ENCODE data around the gene WDR20.

DNA sequence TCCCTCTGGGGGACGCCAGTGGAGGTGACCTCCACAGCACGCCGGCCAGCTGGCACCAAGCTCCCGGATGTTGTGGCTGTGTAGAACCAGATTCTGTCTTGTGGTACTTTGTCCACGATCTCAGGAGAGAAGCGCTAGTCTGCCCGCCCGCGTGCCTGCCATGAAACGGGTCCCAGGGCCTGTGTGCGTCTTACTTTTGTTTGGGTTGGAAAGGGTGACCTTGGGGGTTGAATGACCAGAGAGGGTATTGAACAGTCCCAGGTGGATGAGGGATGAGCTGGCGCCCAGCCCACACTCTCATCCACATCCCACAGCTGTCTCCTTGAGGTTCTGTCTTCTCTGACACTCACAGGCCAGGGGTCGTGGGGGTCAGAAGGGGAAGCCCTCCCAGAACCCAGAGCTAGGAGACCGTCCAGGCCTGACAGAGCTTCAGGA lies 78.3 kb downstream of the WDR20 start:
- TF ChIP-seq EP300 (IDR thresholded peaks at IDR 0.05; ENCODE audit: borderline replicate concordance) (no peak), TCF12 (IDR thresholded peaks at IDR 0.05; ENCODE audit: low read depth) (no peak), EGR1 (IDR thresholded peaks at IDR 0.05) (no peak), RAD21 (IDR thresholded peaks at IDR 0.05; ENCODE audit: low read depth) (no peak), NFIC (IDR thresholded peaks at IDR 0.05) (no peak), FOXM1 (IDR thresholded peaks at IDR 0.05; ENCODE audit: borderline replicate concordance, low read depth) (no peak), TEAD4 (IDR thresholded peaks at IDR 0.05) (no peak), YY1 (IDR thresholded peaks at IDR 0.05; ENCODE audit: low read depth) (no peak)
- TF ChIP-seq, protein P1, sequence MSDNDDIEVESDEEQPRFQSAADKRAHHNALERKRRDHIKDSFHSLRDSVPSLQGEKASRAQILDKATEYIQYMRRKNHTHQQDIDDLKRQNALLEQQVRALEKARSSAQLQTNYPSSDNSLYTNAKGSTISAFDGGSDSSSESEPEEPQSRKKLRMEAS (IDR thresholded peaks at IDR 0.05): no peak

All from Ishikawa (cell line).